AG10803 (cell line): ENCODE results near the gene KCNA5.

ENCODE experiments used
- DNase-seq: peaks from one replicate; pipeline ENCODE4 v3.0.0; 2010; ENCODE audit warnings: low read depth
- H3K4me3 ChIP-seq: 2 replicates; pipeline ENCODE4 v1.5.1; 2011; ENCODE audit warnings: mild to moderate bottlenecking, low read length, control low read depth
- TF ChIP-seq, protein P1 (sequence below): conservative IDR thresholded peaks from 2 replicates; pipeline ENCODE4 v1.5.1; 2011; ENCODE audit warnings: mild to moderate bottlenecking, low read length, control low read depth, inconsistent platforms

The KCNA5 gene

GRCh38 chr12:5027046-5027821 lies 16.4 kb upstream of the KCNA5 start:
- no peak overlapping the region for H3K4me3 ChIP-seq
- TF ChIP-seq, protein P1, sequence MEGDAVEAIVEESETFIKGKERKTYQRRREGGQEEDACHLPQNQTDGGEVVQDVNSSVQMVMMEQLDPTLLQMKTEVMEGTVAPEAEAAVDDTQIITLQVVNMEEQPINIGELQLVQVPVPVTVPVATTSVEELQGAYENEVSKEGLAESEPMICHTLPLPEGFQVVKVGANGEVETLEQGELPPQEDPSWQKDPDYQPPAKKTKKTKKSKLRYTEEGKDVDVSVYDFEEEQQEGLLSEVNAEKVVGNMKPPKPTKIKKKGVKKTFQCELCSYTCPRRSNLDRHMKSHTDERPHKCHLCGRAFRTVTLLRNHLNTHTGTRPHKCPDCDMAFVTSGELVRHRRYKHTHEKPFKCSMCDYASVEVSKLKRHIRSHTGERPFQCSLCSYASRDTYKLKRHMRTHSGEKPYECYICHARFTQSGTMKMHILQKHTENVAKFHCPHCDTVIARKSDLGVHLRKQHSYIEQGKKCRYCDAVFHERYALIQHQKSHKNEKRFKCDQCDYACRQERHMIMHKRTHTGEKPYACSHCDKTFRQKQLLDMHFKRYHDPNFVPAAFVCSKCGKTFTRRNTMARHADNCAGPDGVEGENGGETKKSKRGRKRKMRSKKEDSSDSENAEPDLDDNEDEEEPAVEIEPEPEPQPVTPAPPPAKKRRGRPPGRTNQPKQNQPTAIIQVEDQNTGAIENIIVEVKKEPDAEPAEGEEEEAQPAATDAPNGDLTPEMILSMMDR, result no peak
- no peak for DNase-seq

GRCh38 chr12:5030066-5030465 lies 13.6 kb upstream of the KCNA5 start:
- DNase-seq, result no peak
- no peak overlapping the region for H3K4me3 ChIP-seq
- TF ChIP-seq, protein P1, result no peak

DNA sequence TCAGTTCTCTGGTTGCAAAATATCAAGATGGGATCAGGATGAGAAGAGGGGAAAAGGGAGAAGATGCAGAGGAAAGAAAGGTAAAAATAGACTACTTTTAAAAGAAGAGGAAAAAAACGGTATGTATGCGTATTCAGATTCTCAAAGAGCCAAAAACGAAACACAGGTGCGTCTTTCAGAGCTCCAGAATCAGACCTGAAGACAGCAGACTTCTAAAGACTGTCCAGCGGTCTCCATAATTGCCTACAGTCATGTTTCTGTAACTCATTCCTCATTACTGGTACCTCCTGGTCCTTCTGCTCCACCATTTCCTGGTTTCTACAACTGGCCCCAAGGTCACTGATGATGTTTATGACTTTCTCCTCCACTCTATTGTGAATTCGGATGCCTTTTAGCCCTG lies 12.4 kb upstream of the KCNA5 start:
- TF ChIP-seq, protein P1, result no peak
- no peak overlapping the region for H3K4me3 ChIP-seq
- no peak for DNase-seq

- no peak overlapping the region for H3K4me3 ChIP-seq
- no peak for DNase-seq
- TF ChIP-seq, protein P1, result no peak
Observed at GRCh38 chr12:5031958-5032357, 11.7 kb upstream of the KCNA5 start.

DNA sequence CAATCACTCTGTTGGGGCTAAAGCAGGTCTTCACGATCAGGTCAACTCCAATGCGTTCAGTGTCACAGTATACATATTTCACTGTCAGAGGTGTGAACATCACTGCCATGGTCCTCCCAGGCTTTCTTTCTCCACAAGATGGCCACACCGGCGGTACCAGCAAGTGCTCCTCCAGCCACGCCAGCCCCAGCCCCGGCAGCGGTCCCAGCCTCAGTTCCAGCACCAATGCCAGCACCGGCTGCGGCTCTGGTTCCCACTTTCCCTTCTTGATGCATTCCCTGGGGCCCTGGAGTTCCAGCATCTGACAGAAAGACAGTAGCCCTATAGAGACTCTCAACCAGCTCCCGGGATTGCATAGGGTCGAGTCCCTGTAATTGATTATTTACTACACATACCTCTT lies 10.9 kb upstream of the KCNA5 start:
- TF ChIP-seq, protein P1, result no peak
- no peak for DNase-seq
- no peak overlapping the region for H3K4me3 ChIP-seq

DNA sequence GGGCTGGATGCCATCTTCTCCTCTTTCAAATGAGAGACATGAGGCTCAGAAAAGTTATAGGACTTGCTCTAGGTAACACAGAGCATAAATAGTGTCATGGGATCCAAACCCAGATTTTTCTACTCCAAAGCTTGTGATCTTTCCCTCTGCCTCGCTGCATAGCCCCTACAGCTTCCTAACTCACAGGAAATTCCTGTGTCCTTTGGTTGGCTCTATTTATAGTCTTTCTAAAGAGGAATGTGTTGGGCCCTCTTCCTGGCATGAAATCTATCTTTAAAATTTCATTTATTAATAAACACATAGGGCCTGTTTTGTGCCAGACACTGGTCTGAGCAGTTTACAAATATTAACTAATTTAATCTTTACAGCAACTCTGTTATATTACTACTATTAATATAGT lies 9.8 kb upstream of the KCNA5 start:
- DNase-seq, result peak; percentile 18
- no peak overlapping the region for H3K4me3 ChIP-seq
- TF ChIP-seq, protein P1, result no peak

GRCh38 chr12:5034603-5035002 lies 9.1 kb upstream of the KCNA5 start:
- TF ChIP-seq, protein P1, result no peak
- no peak for DNase-seq
- H3K4me3 ChIP-seq, result no peak overlapping the region
